Fibroblast of skin of abdomen (primary cell): ENCODE measurements around the gene TPCN1. TPM values are rescaled to one million over a fixed set of nuclear protein-coding genes. Genes with fewer than 3 reads are reported as not detected.
A peak's percentile ranks its signal among the peaks of the same experiment; 100 is the strongest.

Experiments used
- DNase-seq: peaks from one replicate; pipeline ENCODE4 v3.0.0-alpha.2; 2013
- polyA plus RNA-seq, 2 experiments: library from polyadenylated mRNA; unstranded; fragments of 120-200 nt; gene quantifications; one replicate each; pipeline ENCODE4 v1.2.1, GENCODE V29; 2013; ENCODE audit not compliant: insufficient read length in 2 of 2

The TPCN1 gene
- polyA plus RNA-seq (2013, experiment 1 of 2; ENCODE audit: insufficient read length): 15.0 TPM
- 14.2 TPM for polyA plus RNA-seq (2013, experiment 2 of 2; ENCODE audit: insufficient read length)

- peak; percentile 100 for DNase-seq
Observed at GRCh38 chr12:113221181-113221996, at the start of gene TPCN1. TPCN1 (plus strand) TSS chr12:113221464; CDS start chr12:113226853, 5,389 bp downstream.

- no peak for DNase-seq
Observed at GRCh38 chr12:113171543-113171942, 49.7 kb upstream of the TPCN1 start.

GRCh38 chr12:113172185-113172584 lies 49.1 kb upstream of the TPCN1 start:
- DNase-seq: no peak

- no peak for DNase-seq
Observed at GRCh38 chr12:113173081-113173698, 48.1 kb upstream of the TPCN1 start.

GRCh38 chr12:113174461-113175384 lies 46.5 kb upstream of the TPCN1 start:
- peak; percentile 50 for DNase-seq

GRCh38 chr12:113179023-113179422 lies 42.2 kb upstream of the TPCN1 start:
- DNase-seq: no peak

- DNase-seq: no peak
Observed at GRCh38 chr12:113180333-113180732, 40.9 kb upstream of the TPCN1 start.

- DNase-seq: no peak
Observed at GRCh38 chr12:113181975-113182374, 39.3 kb upstream of the TPCN1 start.

- DNase-seq: no peak
Observed at GRCh38 chr12:113183030-113183589, 38.2 kb upstream of the TPCN1 start.

- no peak for DNase-seq
Observed at GRCh38 chr12:113184098-113184899, 37.0 kb upstream of the TPCN1 start.

- peak; percentile 89 for DNase-seq
Observed at GRCh38 chr12:113184900-113185179, 36.4 kb upstream of the TPCN1 start.

- peak; percentile 67 for DNase-seq
Observed at GRCh38 chr12:113185180-113186032, 35.9 kb upstream of the TPCN1 start, which contains the start of the genes DDX54 and RITA1. DDX54 (minus strand) TSS chr12:113185478; CDS start chr12:113185451, 27 bp downstream. RITA1 (plus strand) TSS chr12:113185721; CDS start chr12:113186747, 1,026 bp downstream.

- DNase-seq: no peak
Observed at GRCh38 chr12:113186033-113186365, 35.3 kb upstream of the TPCN1 start.

- DNase-seq: no peak
Observed at GRCh38 chr12:113186666-113187325, 34.5 kb upstream of the TPCN1 start.

- no peak for DNase-seq
Observed at GRCh38 chr12:113189361-113189760, 31.9 kb upstream of the TPCN1 start.

GRCh38 chr12:113190761-113191160 lies 30.5 kb upstream of the TPCN1 start:
- no peak for DNase-seq

- DNase-seq: no peak
Observed at GRCh38 chr12:113191227-113191626, 30.0 kb upstream of the TPCN1 start.

- DNase-seq: peak; percentile 84
Observed at GRCh38 chr12:113194971-113195391, 26.3 kb upstream of the TPCN1 start.

GRCh38 chr12:113195598-113195997 lies 25.7 kb upstream of the TPCN1 start:
- no peak for DNase-seq

- no peak for DNase-seq
Observed at GRCh38 chr12:113196582-113196981, 24.7 kb upstream of the TPCN1 start.
